HFFc6 (cell line): ENCODE measurements around the gene WDR7. TPM values are rescaled to one million over a fixed set of nuclear protein-coding genes. Genes with fewer than 3 reads are reported as not detected.

ENCODE experiments used
- DNase-seq: peaks from one replicate; pipeline ENCODE4 v3.0.0-alpha.2; 2018
- H3K27ac Mint-ChIP-seq: 2 replicates; pipeline ENCODE4 v1.8.0; 2020; ENCODE audit warnings: mild to moderate bottlenecking, mixed read lengths
- H3K27me3 Mint-ChIP-seq: 2 replicates; pipeline ENCODE4 v1.8.0; 2021; ENCODE audit warnings: mild to moderate bottlenecking, moderate library complexity, mixed read lengths; ENCODE audit not compliant: insufficient read depth
- H3K36me3 Mint-ChIP-seq: 2 replicates; pipeline ENCODE4 v1.8.0; 2021; ENCODE audit warnings: low read depth, mixed read lengths
- H3K4me1 Mint-ChIP-seq: 2 replicates; pipeline ENCODE4 v1.8.0; 2020; ENCODE audit warnings: low read depth, mixed read lengths
- H3K4me3 Mint-ChIP-seq: 2 replicates; pipeline ENCODE4 v1.8.0; 2020; ENCODE audit warnings: mild to moderate bottlenecking, moderate library complexity, mixed read lengths
- H3K9me3 Mint-ChIP-seq: 2 replicates; pipeline ENCODE4 v1.8.0; 2020; ENCODE audit warnings: mild to moderate bottlenecking, mixed read lengths
- CTCF ChIP-seq: fragments of 200-600 bp; sonication (generic); IDR thresholded peaks from 2 replicates; pipeline ENCODE4 v1.5.0; 2021; ENCODE audit warnings: antibody characterized with exemption, mild to moderate bottlenecking
- total RNA-seq, 6 experiments: library from RNA; stranded (reverse); fragmentation: NEBNext Ultra II Directional; extraction: Animal tissue kit (Norgen Biotek cat#: 25700); gene quantifications; 2 replicates in 1 of 6; 3 replicates in 5 of 6; pipeline ENCODE4 v1.2.3, GENCODE V29; 2021

Gene WDR7
- total RNA-seq, 6 experiments from 2014 or later, result 14.0 to 19.7 (median 16.6) TPM

GRCh38 chr18:57062178-57062577 is 411.0 kb downstream of the WDR7 start:
- Mint-ChIP-seq H3K36me3 (no peaks in the 10 kb centered on the region), H3K27me3 (peaks cover 27% of the 10 kb centered on the region), H3K9me3 (no peaks in the 10 kb centered on the region), H3K4me1 (no peaks in the 10 kb centered on the region), H3K27ac (no peak overlapping the region), H3K4me3 (no peak overlapping the region)
- TF ChIP-seq CTCF, result no peak
- no peak for DNase-seq

GRCh38 chr18:57062844-57063243 is 411.7 kb downstream of the WDR7 start:
- no peaks in the 10 kb centered on the region for H3K4me1 Mint-ChIP-seq
- H3K9me3 Mint-ChIP-seq, result no peaks in the 10 kb centered on the region
- H3K27me3 Mint-ChIP-seq, result peaks cover 25% of the 10 kb centered on the region
- H3K4me3 Mint-ChIP-seq, result no peak overlapping the region
- no peak overlapping the region for H3K27ac Mint-ChIP-seq
- TF ChIP-seq CTCF, result no peak
- no peak for DNase-seq
- no peaks in the 10 kb centered on the region for H3K36me3 Mint-ChIP-seq

- no peaks in the 10 kb centered on the region for H3K9me3 Mint-ChIP-seq
- no peaks in the 10 kb centered on the region for H3K36me3 Mint-ChIP-seq
- no peak overlapping the region for H3K4me3 Mint-ChIP-seq
- TF ChIP-seq CTCF, result no peak
- H3K27me3 Mint-ChIP-seq, result peaks cover 23% of the 10 kb centered on the region
- H3K4me1 Mint-ChIP-seq, result no peaks in the 10 kb centered on the region
- no peak for DNase-seq
- H3K27ac Mint-ChIP-seq, result no peak overlapping the region
Measured at GRCh38 chr18:57063601-57064103, 412.5 kb downstream of the WDR7 start.

DNA sequence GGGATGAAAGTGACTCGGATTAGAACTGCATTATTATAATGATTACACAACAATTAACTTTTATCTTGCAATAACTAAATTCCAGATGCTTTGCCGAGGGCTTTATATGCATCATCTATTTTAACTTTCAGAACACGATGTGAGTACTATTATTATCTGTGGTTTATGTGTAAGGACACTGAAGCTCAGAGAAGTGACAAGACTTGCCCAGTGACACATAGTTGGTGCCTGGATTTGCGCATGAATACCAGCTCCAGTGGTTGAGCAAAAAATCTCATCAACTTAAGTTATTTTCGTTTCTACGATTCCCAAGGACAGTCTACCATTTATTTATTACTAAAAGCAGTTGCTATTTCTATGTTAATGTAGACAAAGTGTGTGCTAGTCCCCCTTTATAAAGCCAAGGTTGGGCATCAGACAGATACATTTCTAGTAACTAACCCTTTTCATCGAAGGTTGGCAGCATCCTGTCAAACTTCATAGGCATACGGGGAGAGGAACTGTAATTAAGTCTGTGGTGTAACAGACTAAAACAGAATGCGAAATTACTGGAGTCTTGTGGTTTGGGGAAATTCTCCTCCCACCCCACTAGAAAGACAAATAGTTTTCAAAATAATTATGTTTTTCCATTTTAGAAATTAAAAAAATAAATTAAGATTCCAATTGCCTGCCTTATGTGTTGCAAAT is 422.5 kb downstream of the WDR7 start:
- Mint-ChIP-seq H3K27ac (no peak overlapping the region), H3K36me3 (no peaks in the 10 kb centered on the region), H3K4me1 (no peaks in the 10 kb centered on the region), H3K9me3 (no peaks in the 10 kb centered on the region), H3K4me3 (no peak overlapping the region), H3K27me3 (peaks cover 26% of the 10 kb centered on the region)
- no peak for DNase-seq
- no peak for TF ChIP-seq CTCF

- Mint-ChIP-seq H3K27ac (no peak overlapping the region), H3K36me3 (no peaks in the 10 kb centered on the region), H3K27me3 (peaks cover 24% of the 10 kb centered on the region), H3K4me1 (no peaks in the 10 kb centered on the region), H3K4me3 (no peak overlapping the region), H3K9me3 (no peaks in the 10 kb centered on the region)
- DNase-seq, result no peak
- TF ChIP-seq CTCF, result no peak
Measured at GRCh38 chr18:57075716-57076400, 424.7 kb downstream of the WDR7 start.
